WI38 (cell line): ENCODE measurements around the gene RAB10.
"Not testable (repeated sequence)": the region's sequence is repeated elsewhere in the genome, so short reads cannot be mapped to it uniquely, and the experiment has no call there.

Source experiments
- H3K4me3 ChIP-seq: 2 replicates; pipeline ENCODE4 v1.5.1; 2011; ENCODE audit warnings: low read depth, mild to moderate bottlenecking, control low read depth, low read length
- TF ChIP-seq, protein P1 (sequence below): IDR thresholded peaks from 2 replicates; pipeline ENCODE4 v1.5.1; 2012; ENCODE audit warnings: low read depth, mild to moderate bottlenecking, control low read depth, low read length

The RAB10 gene

DNA sequence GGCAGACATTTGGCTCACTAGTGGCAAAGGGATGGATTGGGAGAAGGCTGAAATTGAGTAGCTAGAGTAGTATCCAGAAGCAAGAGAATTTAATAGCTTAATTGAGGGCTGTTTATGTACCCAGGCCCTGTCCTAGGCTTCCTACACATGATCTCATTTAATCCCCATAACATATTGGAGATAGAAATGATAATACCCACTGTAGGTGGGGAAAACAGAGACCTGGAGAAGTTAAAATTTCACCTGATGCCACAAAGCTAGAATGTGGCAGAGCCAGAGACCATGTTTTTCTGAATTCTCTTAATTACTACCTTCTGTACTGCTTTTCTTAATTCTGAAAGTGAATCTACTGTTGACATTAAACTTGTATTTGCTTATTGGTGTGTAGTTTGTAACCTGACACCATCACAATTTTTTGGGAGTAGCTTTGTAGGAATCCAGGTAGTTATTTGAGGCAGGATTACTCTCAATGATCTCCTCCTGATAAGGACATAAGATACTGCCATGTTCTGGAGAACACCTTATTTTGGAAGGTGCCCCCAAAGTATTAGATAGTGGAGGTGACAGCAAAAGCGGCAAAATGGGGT, 42.2 kb downstream of the RAB10 start:
- no peak overlapping the region for H3K4me3 ChIP-seq
- TF ChIP-seq, protein P1, sequence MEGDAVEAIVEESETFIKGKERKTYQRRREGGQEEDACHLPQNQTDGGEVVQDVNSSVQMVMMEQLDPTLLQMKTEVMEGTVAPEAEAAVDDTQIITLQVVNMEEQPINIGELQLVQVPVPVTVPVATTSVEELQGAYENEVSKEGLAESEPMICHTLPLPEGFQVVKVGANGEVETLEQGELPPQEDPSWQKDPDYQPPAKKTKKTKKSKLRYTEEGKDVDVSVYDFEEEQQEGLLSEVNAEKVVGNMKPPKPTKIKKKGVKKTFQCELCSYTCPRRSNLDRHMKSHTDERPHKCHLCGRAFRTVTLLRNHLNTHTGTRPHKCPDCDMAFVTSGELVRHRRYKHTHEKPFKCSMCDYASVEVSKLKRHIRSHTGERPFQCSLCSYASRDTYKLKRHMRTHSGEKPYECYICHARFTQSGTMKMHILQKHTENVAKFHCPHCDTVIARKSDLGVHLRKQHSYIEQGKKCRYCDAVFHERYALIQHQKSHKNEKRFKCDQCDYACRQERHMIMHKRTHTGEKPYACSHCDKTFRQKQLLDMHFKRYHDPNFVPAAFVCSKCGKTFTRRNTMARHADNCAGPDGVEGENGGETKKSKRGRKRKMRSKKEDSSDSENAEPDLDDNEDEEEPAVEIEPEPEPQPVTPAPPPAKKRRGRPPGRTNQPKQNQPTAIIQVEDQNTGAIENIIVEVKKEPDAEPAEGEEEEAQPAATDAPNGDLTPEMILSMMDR: no peak

DNA sequence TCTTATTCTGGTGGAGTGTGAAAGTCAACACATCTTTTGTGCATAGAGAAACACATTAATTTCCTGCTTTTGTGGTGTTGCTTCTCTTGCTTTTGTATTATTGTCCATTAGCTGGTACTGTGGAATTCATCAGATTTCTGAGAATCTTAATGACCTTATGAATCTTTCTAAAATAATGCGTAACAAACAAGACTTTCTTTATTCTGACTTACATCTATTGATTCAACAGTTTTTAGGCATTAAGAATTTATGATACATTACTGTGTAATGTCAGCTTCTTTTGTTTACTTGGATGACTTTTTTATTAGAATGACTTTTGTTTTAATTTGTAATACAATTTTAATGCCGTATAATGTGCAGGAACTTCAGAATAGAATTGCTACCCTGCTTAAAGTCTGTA, 43.4 kb downstream of the RAB10 start:
- H3K4me3 ChIP-seq: no peak overlapping the region
- TF ChIP-seq, protein P1: no peak

DNA sequence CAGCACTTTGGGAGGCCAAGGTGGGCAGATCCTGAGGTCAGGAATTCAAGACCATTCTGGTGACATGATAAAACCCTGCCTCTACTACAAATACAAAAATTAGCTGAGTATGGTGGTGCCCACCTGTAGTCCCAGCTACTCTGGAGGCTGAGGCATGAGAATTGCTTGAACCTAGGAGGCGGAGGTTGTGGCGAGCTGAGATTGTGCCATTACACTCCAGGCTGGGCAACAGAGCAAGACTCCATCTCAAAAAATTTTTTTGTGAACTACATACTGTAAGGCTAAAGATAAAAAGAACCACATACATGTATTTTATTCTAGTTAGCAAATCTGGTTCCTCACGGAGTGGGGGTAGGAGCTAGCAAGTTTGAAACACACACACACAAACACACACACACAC, 45.1 kb downstream of the RAB10 start:
- H3K4me3 ChIP-seq: no peak overlapping the region
- TF ChIP-seq, protein P1: no peak

DNA sequence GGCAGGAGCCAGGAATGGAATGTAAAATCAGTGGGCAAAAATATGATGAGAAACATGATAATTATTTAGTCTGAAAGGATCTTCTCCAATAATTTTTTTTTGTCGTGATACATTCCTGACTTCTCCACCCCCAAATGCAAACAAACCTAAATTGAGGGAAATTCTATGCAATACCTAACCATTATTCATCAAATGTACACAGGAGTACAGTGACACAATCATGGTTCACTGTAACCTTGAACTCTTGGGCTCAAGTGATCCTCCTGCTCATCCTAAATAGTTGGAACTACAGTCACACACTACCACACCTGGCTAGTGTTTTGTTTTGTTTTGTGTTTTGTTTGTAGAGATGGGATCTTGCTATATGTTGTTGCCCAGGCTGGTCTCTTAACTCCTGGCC, 46.5 kb downstream of the RAB10 start:
- no peak overlapping the region for H3K4me3 ChIP-seq
- TF ChIP-seq, protein P1: no peak

DNA sequence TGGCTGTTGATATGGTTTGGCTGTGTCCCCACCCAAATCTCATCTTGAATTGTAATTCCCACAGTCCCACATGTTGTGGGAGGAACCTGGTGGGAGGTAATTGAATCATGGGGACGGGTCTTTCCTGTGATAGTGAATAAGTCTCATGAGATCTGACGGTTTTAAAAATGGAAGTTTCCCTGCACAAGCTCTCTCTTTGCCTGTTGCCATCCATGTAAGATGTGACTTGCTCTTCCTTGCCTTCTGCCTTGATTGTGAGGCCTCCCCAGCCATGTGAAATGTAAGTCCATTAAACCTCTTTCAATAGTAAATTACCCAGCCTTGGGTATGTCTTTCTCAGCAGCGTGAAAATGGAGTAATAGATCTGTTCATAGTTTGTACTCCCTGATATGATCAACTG, 47.0 kb downstream of the RAB10 start:
- H3K4me3 ChIP-seq: not testable (repeated sequence)

DNA sequence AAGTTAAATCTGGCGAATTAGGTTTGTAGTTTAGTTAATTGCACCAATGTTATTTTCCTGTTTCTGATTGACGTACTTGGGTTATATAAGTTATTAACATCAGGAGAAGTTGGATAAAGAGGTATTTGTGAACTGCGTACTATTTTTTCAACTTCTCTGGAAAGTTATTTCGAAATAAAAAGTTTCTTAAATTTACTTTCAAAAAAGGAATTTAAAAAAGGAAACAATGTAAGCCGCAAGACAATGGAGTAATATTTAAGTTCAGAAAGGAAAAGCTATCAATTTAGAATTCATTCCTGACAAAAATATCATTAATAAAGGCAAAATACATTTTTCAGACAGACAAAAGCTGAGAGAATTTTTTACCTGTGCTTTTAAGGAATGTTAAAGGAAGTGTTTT, 47.7 kb downstream of the RAB10 start:
- TF ChIP-seq, protein P1: no peak
- H3K4me3 ChIP-seq: no peak overlapping the region

DNA sequence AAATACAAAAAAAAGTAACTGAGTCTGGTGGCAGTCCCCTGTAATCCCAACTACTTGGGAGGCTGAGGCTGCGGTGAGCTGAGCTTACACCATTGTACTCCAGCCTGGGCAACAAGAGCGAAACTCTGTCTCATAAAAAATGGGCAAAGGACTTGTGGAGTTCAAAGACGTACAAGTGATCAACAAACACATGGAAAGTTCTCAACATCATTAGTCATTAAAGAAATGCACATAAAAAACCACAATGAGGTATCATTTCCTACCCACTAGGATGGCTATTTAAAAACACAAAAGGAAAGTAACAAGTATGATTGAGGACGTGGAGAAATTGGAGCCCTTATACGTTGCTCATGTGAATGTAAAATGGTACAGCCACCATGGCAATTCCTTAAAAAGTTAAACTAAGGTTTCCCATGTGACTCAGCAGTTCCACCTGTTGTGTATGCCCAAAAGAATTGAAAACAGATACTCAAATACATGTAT, 52.3 kb downstream of the RAB10 start:
- TF ChIP-seq, protein P1: no peak

DNA sequence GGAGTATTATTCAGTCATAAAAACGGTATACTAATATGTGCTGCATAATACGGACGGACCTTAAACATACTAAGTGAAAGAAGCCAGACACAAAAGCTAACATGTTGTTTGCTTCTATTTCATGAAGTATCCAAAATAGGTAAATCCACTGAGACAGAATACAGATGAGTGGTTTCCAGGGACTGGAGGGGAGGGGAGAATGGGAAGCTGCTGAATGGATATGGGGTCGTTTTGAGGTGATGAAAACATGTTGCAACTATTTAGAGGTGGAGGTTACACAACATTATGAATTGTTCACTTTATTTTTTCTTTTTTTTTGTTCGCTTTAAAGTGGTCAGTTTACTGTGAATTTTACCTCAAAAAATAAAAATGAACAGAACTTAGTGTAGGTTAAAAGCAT, 52.9 kb downstream of the RAB10 start:
- no peak overlapping the region for H3K4me3 ChIP-seq
- TF ChIP-seq, protein P1: no peak

More for the DNA sequence above, 52.3 kb downstream of the RAB10 start:
- H3K4me3 ChIP-seq: no peak overlapping the region
